HS-27A (cell line): ENCODE measurements around the gene SS18L1.
"Not testable (repeated sequence)": the region's sequence is repeated elsewhere in the genome, so short reads cannot be mapped to it uniquely, and the experiment has no call there.

ENCODE experiments used
- DNase-seq: peaks from one replicate; pipeline ENCODE4 v3.0.0-alpha.2; 2012; ENCODE audit warnings: low read depth, missing footprints

The SS18L1 gene

GRCh38 chr20:62143081-62143956, at the start of gene SS18L1, which contains the start of gene PSMA7:
SS18L1 (plus strand) TSS chr20:62143769; CDS start chr20:62143821, 52 bp downstream.
PSMA7 (minus strand) TSS chr20:62143394; CDS start chr20:62143303, 91 bp downstream.
- DNase-seq: no peak

DNA sequence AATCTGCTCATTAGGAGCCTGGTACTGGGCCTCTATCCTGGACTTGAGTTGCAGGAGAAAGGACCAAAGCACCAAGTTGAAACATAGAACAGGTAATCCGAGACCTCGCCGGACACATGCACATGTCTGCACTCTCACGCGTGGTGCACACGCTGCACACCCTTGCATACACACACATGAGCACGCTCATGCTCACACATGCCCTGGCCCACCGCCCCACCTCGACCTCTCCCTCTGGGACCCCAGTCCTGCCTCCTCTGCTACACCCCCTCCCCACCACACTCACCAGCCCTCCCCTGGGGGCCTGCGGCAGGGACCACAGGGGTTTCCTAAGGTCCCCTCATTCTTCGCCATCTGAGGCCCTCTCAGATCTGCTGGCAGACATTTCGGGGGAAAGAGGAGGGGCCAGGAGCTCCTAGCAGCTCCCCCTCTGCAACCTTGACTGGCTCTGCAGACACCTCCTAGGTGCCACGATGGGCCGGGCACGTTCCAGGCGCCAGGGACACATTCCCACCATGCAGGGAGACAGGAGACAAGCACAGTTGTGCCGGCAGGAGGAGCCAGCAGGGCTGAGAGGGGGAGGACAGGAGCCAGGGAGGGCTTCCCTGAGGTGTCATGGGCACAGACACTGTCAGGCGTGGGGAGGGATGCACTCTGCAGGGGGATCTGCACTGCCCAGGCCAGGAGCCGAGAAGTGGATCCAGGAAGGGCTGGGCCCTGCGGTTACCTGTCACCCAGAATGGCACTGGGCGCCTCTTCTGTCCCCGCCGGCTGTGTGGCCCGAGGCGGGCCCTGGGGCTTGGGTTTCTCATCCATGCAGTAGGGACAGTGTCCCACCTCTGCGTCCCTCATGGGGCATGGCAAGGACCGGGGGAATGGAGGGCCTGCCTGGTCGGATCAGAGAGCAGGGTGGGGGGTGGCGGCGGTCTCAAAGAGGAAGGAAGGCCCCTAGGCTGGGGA, 46.9 kb upstream of the SS18L1 start:
- no peak for DNase-seq

GRCh38 chr20:62097881-62098407, 45.6 kb upstream of the SS18L1 start:
- DNase-seq: no peak

- DNase-seq: no peak
Measured at GRCh38 chr20:62101078-62101477, 42.5 kb upstream of the SS18L1 start.

GRCh38 chr20:62103508-62104233, 39.9 kb upstream of the SS18L1 start:
- DNase-seq: no peak

- no peak for DNase-seq
Measured at GRCh38 chr20:62104234-62104789, 39.3 kb upstream of the SS18L1 start.

- no peak for DNase-seq
Measured at GRCh38 chr20:62104791-62105345, 38.7 kb upstream of the SS18L1 start.

DNA sequence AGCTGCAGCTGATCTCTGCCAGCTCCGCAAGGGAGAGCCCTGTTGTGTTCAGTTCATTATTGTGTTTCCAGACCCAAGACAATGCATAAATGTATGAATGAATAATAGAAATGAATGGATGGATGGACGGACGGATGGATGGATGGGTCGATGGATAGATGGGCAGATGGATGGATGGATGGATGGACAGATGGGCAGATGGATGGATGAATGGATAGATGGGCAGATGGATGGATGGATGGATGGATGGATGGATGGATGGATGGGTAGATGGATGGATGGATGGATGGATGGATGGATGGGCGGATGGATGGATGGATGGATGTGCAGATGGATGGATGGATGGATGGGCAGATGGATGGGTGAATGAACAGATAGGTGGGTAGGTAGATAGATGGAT, 38.0 kb upstream of the SS18L1 start:
- no peak for DNase-seq

- DNase-seq: no peak
Measured at GRCh38 chr20:62111148-62111547, 32.4 kb upstream of the SS18L1 start.

DNA sequence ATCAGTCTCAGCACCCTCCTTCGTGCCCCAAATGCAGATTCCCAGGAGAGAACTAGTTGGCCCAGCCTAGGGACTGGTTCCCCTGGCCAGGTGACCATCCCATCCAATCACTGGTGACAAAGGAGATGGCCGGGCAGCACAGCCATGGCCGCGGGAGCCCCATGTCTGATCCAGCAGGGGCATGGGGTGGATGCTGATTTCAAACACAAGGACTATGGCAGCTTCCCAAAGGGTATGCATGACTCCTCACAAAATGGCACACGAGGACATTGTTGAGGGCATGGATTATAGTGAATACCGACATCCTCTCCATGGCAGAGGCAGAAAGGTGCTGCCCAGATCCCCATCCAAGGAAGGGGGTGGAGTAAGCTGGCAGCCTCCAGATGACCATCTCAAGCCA, 31.2 kb upstream of the SS18L1 start:
- DNase-seq: no peak

DNA sequence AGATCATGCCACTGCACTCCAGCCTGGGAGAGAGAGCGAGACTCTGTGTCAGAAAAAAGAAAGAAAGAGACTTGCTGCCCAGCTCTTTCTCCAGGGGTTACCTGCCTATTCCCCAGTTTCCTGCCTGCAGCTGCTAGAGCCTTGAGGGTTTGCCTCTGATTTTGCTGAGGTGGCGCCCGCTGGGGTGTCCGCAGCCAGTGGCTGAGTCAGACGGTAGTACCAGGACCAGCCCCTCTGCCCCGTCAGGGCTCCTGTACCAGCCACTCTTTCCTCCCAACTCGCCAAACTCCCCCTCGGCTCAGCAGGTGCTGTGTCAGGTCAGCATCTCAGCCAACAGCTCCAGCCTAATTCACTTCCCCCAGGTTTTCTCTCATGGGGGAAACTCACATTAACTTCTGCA, 28.7 kb upstream of the SS18L1 start:
- DNase-seq: no peak

- not testable (repeated sequence) for DNase-seq
Measured at GRCh38 chr20:62115800-62116407, 27.7 kb upstream of the SS18L1 start.

GRCh38 chr20:62116558-62117361, 26.8 kb upstream of the SS18L1 start:
- DNase-seq: no peak

GRCh38 chr20:62117362-62117646, 26.3 kb upstream of the SS18L1 start:
- no peak for DNase-seq

GRCh38 chr20:62117658-62118057, 25.9 kb upstream of the SS18L1 start:
- no peak for DNase-seq

DNA sequence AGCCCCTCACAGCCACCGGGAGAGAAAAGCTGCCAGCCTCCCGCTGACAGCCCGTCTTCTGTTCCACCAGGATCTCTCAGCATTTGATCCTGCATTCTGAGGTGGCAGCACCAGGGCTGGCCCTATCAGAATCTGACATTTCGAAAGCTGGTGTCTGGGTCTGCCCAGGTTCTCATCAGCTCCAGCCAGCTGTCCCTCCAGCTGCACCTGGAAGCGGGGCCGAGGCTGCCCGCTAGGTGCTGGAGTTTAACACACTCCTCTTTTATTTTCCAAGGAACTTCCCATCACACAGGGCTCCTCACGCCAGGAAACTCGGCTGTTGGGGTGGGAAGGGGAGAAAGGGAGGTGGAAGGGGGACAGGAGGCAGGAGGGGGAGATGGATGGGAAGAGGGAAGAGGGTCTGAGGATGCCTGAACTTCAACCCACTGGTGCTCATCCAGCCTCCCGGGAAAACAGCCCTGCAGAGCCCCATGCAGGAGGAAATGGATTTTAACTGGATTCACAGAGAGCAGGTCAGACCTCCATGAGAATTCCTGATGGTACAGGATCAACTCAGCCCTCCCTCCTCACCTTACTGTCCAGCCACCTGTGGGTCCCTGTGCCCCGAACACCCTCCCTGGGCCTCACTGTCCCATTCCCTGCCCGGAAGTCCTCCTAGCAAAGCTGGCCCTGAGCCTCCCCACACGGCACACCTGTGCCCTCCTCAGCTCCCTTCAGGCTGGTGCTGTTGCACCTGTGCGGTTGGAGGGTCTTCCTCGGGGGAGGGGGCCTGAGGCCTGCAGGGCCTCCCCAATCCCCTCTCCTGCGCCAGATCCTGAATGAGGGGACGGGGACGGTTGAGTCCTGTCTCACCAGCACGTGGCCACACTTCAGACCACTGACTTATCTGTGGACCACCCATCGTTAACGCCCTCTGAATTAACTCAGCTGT, 25.2 kb upstream of the SS18L1 start:
- no peak for DNase-seq

- no peak for DNase-seq
Measured at GRCh38 chr20:62119115-62119514, 24.5 kb upstream of the SS18L1 start.

- no peak for DNase-seq
Measured at GRCh38 chr20:62119591-62120364, 23.8 kb upstream of the SS18L1 start.
